Esophagus squamous epithelium (tissue), 4 donors: Measurements from ENCODE around the gene LOXHD1.

Source experiments
- CTCF ChIP-seq, 6 experiments: fragments of 450-650 bp in 4 of 6; fragments of 200-600 bp in 2 of 6; sonication (generic) in 2 of 6; IDR thresholded peaks; one replicate each; pipeline ENCODE4 v1.5.1; 2016 to 2019; ENCODE audit warnings: antibody characterized with exemption in 6 of 6, mild to moderate bottlenecking in 4 of 6, moderate library complexity in 4 of 6
- POLR2A ChIP-seq, 4 donors: fragments of 450-650 bp; IDR thresholded peaks; one replicate each; pipeline ENCODE4 v1.6.1; 2017; ENCODE audit warnings: antibody characterized with exemption in 4 of 4, mild to moderate bottlenecking in 4 of 4, moderate library complexity in 3 of 4

GRCh38 chr18:46570134-46570533 lies 86.9 kb downstream of the LOXHD1 start:
- TF ChIP-seq CTCF (IDR thresholded peaks at IDR 0.05) (no peak), POLR2A (IDR thresholded peaks at IDR 0.05) (no peak)
